Activated CD4-positive, alpha-beta T cell treated with anti-CD3 and anti-CD28 coated beads, Interleukin-2, Interleukin-6, amounts not matched to agents 100 ng/mL and 50 ng/mL, durations not matched to agents 16 hours and 8 hours (primary cell): ENCODE measurements around the gene C6orf89.

Experiments
- DNase-seq: peaks from one replicate; pipeline ENCODE4 v3.0.0-alpha.2; 2020

Gene C6orf89, protein sequence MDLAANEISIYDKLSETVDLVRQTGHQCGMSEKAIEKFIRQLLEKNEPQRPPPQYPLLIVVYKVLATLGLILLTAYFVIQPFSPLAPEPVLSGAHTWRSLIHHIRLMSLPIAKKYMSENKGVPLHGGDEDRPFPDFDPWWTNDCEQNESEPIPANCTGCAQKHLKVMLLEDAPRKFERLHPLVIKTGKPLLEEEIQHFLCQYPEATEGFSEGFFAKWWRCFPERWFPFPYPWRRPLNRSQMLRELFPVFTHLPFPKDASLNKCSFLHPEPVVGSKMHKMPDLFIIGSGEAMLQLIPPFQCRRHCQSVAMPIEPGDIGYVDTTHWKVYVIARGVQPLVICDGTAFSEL

DNA sequence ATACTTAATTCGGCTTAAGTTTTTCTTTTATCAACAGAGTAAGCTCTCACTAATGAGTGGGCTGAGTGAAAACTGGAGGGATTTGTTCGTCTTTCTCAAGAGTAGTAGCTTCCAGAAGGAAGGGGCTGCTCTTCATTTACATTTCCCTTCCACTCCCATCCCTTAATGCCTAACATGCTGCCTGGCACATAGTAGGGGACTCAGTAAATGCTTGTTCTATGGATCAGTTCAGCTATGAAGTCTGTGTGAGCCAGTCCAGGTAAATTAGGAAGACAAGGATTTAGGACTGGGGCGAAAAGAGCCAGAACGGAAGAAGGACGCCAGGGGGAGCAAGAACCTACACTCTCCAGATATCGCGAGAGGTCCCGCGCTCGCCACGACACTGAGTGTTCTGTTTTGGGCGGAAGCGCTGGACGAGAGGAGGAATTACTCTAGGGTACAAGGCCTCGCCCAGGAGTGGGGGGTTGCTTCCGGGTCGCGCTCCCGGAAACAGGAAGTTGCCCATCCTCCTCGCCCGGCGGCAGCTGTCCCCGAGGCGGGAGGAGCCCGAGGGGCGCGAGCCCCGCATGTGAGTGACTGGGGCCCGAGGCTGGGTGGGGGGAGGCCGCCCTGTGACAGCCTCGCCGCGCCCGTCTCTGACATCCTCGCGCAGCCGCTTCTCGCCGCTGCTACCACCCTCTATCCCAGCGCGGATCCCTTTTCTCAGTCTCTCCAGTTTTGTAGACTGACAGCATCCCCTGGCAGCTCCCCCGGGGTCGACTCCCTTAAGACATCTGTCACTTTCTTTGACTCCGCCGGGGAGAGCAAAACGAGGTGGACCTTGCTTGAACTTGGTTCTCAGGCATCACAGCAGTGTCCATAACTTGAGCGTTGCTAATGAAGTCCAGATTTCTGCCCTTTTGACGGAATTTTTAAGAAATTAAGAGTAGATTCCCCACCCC, at the start of gene C6orf89:
Gene C6orf89 (plus strand): TSS at position 492 of the 941 bp plus-strand sequence. CDS start 13,493 bp downstream, outside the sequence.
- DNase-seq, result peak; percentile 99

DNA sequence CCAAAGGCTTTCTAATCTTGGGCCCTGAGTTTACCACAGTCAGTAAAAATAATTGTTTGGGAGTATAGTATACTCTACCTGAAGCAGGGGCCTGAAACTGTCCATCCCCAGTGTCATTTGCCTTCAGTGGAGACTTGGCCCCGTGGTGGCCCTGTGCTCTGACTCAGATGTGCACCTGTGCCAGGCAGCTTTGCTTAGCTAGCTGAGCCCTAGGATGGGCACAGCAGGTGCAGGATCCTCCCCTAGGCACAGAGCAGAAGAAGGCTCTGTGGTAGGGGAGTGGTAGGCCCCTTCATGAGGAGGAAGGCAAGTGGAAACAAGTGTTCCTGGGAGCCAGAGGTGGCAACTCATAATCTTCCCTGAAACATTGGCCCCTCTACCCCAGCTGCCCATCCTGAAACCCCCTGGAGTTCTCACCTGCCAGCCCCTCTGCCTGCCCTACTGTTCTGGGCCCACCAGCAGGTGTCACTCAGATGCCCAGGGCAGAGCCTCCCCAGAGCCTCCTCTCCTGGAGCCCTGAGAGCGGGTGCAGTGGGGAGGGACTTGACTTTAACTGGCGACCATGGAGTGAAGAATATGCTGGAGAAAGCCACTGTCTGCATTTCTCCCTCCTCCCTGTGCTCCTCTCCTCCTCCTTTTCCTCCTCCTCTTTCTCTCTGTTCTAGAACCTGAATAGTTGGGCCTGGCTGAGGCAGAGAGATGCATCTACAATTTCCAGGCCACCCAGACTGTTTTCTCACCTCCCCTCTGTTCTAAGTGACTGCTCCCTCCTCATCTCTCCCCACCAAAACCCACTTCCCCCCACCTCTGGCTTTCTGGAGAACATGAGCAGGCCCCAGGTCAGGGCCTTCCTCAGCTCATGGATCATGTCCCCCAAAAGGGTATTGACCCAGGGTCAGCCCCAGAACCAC, 49.4 kb upstream of the C6orf89 start:
- DNase-seq, result no peak

DNA sequence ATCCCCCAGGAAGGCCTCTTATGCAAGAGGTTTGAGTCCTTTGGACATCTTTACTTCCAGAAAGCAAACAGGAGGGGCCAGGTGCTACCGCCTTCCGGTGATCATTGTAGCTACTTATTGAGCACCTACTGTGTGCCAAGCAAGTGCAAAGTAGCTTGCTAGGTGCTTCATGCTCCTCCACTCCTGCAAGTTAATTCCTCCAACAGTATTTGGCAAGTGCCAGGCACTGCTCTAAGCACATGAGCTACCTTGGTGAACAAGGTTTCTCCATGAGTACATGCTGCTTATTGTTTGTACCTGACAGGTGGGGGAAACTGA, 48.8 kb upstream of the C6orf89 start:
- DNase-seq, result no peak

DNA sequence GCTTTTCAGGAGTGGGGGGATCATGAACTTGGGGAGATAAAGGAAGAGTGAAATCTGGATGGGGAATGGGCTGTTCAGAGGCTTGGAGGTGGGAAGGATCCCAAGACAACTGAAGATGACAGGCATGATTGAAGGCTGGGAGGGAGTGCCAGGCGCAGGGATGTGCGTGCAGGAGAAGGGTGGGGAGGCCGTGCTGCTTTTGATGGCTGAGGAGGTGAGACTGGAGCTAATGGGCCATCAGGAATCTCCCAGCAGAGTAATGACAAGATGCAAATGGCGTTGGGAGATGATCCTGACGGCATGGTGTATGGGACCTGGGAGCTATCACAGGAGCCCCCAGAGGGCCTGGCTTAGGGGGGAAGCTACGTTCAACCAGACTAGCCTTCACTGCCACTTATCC, 48.1 kb upstream of the C6orf89 start:
- no peak for DNase-seq

DNA sequence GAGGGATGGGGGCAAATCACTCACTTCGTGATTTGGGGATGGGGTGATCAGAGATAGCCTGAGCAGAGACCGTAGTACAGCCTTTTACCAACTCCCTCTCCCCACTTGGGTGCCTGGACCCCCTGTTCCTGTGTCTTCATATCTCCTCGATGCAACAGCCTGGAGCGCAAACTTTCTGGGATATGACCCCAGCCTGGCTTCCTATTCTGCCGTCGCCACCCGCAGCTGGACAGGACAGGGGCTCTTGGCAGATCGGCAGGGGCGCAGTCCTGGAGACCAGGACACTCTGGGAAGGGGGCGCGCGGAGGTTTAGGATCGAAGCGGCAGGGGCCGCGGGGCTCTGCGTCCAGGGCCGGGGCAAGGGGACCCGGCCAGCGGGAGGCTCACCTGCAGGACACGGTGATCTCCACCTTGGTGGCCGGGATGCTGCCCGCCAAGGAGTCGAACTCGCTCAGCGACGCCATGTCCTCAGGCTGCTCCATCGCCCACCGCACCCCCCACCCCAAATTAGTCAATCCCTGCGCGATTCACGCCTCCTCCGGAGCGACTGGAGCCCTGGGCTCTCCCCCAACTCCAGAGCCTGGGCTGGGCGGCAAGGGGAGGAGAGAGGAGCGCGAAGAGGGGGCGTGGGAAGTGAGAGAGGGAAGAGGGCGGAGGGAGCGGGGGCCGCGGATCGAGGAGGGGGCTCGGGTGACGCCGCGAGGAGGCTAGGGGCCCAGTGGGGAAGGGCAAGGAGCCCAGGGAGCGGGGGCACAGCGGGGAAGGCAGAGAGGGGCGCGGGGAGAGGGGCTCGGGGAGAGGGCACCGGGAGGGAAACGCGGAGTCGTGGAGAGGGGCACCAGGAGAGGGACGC, 46.6 kb upstream of the C6orf89 start, which contains the start of gene CPNE5:
Gene CPNE5 (minus strand): TSS at position 549 of the 853 bp plus-strand sequence. CDS start 67 bp downstream, at position 482.
- no peak for DNase-seq

DNA sequence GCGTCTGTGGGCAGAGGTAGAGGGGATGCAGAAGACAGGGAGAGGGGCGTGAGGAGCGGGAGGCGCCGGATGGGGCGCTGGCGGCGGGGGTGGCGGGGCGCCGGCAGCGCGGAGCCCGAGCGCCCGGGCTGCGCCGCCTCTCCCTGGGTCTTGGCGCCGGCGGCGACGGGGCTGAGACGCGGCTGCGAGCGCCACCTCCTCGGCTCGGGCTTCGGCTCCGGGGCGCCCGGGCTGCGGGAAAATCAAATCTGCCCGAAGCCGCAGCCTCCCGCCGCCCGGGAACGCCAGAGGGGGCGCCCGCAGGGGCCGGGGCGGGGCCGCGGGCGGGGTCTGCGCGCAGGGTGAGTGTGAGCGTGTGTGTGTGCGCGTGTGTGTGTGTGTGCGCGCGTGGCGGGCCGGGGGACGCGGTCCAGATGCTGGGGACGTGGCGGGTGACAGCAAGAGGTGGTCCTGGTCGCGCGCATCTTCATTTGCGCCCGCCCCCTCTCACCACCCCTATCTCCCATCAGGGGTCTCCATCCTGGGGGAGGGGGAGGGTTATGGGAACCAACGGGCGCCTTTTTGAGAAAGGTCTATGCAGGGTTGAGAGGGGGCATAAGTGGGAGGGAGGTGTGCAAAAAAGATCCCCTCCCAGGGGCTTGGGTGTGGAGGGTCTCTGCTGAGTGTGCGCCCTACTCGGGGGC, 45.9 kb upstream of the C6orf89 start:
- peak; percentile 36 for DNase-seq

DNA sequence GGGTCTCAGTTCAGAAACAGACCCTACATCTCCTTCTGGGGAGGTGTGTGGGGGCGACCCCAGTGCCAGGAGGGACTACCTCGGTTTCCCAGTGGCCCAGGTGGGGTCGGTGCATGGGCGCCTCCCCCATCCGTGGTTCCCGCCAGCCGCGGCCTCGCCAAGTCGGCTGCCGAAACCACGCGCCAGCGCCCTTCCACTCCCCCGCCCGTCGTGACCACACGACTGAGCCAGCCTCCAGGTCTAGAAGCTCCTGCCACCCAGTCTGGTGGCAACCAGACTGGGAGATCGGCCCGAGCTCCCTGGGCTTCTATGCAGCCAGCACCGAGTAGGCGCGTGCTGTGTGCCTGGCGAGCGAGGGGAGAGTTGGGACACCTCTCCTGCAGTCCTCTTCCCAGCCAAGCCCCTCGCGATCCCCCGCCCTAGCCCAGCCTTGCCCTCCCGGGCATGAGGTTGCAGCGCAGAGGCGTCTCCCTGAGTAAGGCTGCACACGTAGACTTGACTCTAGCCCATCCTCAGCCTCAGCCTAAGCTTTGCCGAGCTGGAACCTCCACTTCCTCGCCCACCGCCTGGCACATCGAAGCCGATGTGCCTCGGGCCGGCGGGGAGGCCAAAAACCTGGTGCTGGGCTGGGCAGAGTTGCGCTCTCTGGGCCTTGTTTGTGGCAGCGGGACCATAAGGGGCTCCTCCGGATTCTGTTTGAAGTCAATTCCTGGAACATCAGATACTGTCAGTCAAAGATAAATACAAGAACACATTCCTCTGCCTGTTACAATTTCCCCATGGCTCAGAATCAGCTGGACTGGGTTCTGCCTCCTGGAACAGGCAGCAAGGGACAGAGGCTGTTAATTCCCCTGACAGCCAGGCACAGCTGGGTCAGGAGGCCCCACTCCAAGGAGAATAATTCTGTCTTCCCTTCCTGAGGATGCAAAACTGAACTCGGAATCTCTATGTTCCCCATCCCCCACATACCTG, 45.0 kb upstream of the C6orf89 start:
- DNase-seq, result peak; percentile 25

DNA sequence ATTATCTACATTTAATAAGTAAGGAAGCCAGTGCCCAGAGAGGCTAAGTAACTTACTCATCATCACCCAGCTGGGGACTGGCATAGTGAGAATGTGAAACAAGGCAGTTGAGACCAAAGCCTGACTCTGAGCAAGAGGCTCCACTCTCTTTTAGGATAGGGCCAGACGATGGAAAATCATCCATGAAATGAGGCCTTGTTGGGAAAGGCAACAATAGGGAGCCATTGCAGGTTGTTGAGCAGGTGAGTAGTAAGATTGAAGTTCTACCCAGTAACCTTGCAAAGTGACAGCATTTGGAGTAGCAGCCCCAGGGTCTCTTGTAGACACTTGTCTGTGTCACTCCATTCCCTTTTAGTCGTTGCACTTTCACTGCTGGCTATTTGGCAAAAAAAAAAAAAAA, 44.0 kb upstream of the C6orf89 start:
- DNase-seq, result no peak

DNA sequence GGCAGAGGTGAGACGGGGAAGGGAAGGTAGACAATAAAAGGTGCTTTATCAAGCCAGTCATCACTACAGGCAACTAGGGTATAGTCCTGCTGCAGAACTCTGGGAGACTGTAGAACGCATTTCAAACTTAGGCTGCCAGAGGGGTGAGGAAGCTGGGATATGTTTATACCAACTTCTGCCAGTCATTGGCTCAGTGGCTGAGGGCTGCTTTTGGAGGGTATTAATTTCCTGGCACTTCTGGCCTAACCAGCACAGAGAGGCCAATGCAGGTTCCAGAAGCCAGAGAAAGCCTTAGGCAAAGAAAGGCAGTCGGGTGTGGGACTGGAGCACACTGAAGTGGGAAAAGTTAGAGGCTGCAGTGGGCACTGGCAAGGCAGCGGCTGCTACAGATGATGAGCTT, 42.6 kb upstream of the C6orf89 start:
- no peak for DNase-seq

DNA sequence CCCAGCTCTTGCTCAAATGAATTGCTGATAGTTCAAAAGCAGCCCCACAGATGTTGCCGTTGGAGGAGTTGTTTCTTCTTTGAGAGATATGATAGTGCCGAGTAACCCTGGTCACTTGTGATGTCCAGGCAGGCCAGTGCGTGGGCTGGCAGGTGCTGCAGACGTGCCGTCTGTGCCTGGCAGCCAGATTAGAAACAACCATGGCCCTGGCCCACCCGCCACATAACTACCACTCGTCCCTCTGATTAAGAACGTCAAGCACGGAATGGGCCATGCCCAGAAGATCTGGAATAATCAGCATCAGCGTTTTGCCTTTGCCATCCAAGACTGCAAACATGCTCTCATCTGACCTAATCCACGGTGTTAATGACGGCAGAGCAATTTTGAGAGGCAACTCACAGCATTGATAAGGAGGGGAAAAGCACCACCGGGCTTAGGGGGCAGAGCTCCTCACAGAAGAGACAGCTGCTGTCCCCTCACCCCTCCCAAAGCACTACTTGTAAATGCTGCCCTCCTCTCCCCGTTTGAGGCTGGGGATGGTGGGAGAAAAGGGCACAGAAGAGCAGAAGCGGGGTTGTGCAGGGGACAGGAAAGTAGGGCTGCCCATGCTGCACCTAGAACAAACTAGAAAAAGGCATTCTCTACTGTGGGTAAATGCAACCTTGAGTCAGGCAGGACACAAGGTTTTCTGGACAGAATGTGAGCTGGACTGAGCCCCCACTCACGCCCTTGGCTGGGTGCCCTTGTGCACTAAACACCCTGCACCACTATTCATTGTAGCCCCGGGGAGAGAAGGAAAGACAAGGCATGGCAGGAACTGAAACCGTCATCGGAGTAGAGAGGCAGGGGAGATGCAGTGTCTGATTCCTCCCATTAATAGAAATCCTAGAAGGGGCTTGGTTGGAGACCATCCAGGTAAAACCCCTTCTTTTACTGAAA, 41.3 kb upstream of the C6orf89 start:
- no peak for DNase-seq

DNA sequence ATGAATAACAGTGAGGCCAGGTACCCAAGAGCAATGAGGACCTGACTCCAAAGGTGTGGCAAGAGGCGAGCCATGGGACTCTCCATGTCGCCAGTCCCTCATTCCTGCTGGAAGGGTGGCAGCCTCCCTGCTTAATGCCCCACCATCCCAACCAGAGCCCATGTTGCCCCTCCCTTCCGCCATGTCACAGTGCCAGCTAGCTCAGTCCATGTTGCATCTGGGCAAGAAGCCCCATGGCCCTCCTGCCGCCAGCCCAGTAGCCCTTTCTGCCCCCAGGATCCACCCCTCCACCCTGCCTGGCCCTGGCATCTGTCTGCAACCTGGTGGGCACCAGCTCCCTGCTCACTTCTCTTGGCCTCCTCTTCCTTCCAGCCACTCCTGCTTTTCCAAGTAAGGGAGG, 40.5 kb upstream of the C6orf89 start:
- DNase-seq, result no peak

DNA sequence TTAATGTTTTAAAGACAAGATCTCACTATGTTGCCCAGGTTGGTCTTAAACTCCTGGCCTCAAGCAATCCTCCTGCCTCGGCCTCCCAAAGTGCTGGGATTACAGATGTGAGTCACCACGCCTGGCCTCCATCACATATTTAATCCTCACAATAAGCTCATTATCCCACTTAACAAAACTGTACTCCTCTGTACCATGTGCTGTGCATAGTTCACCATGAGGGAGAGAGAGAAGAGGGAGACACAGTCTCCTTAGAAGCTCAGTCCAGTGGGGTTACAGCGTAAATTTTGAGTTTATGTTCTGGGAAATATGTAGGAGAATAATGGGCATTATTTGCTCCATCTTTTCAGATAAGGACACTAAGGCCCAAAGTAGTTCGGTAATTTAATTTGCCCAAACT, 38.6 kb upstream of the C6orf89 start:
- DNase-seq, result no peak

DNA sequence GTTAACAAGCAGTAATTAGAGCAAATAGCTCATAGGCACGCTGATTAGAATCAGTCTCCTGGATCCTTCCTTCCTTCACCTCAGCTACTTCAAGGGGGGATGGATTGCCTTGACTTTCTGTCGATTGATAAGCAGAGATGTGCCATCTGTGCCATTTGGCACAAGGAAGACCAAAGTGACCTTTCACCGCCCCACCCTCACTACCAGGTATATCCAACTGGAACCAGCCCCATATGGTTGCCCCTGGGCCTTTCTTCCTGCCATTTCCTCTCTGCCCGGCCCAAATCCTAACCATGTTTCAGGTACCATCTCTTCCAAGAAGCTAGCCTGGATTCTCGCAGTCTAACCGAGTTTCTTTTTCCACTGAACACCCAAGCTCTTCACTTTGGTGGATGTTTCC, 37.8 kb upstream of the C6orf89 start:
- no peak for DNase-seq

DNA sequence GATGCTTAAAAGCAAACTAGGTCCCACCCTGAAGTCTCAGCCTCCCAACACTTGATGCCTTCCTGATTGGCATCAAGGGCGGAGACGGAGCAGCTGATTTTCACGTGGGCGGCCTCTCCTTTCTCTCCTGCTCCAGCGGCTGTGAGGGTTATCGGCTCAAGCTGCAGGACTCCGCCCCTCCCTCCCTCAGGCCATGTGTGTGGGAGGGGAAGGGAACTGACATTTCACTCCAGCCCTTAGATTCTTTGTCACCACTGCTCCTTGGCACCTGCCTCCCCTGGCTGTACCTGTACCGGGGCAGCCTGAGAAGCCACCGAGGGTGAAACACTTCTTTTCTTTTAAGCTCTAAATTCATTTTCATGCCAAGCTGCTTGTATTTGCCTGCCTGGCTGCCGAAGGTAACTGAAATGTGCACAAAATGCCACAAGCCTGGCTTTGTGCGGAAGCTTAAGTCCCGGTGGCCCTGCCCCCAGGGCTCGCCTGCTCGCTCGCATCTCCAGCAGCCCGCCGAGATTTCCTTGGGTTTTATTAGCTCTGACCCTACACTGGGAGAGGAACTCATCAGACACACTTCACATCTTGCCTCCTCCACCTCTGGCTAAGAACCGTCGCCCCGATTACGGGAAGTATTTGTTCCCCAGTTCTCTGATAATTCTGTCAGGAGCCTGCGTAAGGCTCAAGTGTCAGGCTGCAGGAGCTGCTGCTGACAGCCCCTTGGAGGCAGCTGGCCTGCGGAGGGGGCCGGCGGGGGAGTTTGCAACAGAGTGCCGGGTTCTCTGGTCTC, 36.9 kb upstream of the C6orf89 start:
- DNase-seq, result no peak

DNA sequence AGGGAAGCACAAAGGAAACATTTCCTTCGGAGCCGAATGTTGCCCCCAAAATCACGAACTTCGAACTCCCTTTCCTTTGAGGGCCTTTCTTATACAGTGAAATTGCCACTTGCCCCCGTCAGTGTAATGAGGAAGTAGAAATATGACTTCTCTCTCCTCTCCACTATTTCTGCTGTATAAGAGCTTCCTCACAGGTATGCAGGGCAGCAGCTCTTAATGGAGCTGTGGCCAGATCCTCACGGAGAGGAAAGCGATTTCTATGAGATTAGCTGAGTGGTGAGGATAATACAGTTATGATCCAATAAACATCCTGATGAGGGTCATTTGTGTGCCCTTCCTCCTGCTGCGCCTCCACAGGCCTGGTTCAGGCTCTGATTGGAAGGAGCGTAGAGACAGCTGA, 35.7 kb upstream of the C6orf89 start:
- no peak for DNase-seq

DNA sequence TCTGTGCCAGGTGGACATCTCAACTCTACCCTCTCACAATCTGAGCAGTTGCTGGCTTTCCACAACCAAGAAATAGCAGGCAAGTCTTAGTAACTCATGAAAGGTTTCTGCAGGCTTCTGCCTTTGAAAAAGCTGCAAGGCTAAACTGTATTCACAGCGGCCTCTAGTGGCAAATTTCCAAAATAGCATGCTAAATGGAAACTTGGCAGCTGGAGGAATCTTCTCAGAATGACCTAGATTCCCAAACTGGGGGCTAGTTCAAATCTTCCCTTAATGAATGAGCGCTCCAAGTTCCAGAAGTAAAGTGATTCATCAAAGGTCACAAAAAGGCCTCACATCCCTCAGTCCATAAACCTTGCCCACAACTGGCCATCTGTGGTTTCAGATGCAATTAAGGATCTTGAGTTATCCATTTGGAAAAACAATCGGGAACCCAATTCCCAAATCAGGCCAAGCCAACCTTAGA, 34.6 kb upstream of the C6orf89 start:
- peak; percentile 64 for DNase-seq

DNA sequence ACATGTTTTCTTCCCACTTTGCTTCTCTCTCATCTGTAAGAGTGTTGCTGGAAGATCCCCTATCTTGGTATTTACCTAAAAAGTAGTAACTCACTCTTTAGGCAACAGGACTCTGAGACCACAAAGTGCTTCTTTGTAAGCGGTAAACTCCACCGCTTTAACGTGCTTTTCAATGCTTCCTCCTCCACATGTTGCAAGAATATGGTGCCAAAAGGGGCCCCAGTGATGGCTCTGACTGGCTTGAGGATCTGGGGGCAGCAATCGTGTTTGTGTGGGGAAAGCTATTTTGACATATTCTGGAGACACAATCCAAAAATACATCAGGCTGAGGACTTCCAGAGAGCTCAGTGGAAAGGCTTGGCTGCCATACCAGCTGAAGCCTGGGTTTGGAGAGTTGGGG, 34.1 kb upstream of the C6orf89 start:
- DNase-seq, result no peak
